IMR-90 (cell line): ENCODE results near the gene PLCXD1. TPM values are rescaled to one million over a fixed set of nuclear protein-coding genes. Genes with fewer than 3 reads are reported as not detected.

Experiments
- ATAC-seq: fragments of 200-7000 bp; cut with Tn5 transposase; 2 replicates; pipeline ENCODE4 v1.9.1; 2020; ENCODE audit warnings: low read depth, mild to moderate bottlenecking, moderate library complexity
- BruUV-seq: library from RNA; stranded (reverse); fragments of 400-500 nt; replicated peaks from 2 replicates; lab custom pipeline; 2021; lab: Mats Ljungman, UMichigan
- CTCF ChIA-PET: fragments of 300-600 bp; formaldehyde crosslinking; extraction: SDS; loops from one replicate; lab custom pipeline; 2021; ENCODE audit warnings: antibody characterized with exemption; lab: Yijun Ruan, JAX
- POLR2A ChIA-PET: fragments of 300-600 bp; sonication (Branson Sonifier 250); formaldehyde crosslinking; loops from one replicate; lab custom pipeline; 2022; ENCODE audit warnings: antibody characterized with exemption; ENCODE audit not compliant: unreplicated experiment; lab: Charles Lee
- DNase-seq: peaks from one replicate; pipeline ENCODE4 v3.0.0; 2013
- H2AFZ ChIP-seq: replicated peaks from 2 replicates; pipeline ENCODE3; 2013; ENCODE audit warnings: low read length, mild to moderate bottlenecking; ENCODE audit not compliant: poor library complexity
- H2AK5ac ChIP-seq: 2 replicates; pipeline ENCODE4 v1.6.1; 2013; ENCODE audit warnings: low read depth, low read length, inconsistent platforms
- H2AK9ac ChIP-seq: replicated peaks from 2 replicates; pipeline ENCODE3; 2013; ENCODE audit warnings: mild to moderate bottlenecking, low read depth, low read length, moderate library complexity; ENCODE audit not compliant: poor library complexity
- H2BK120ac ChIP-seq: 2 replicates; pipeline ENCODE4 v1.6.1; 2013; ENCODE audit warnings: low read depth, low read length, inconsistent platforms
- H2BK15ac ChIP-seq: 3 replicates; pipeline ENCODE4 v1.6.1; 2013; ENCODE audit warnings: low read depth, low read length, inconsistent platforms
- H2BK20ac ChIP-seq: 2 replicates; pipeline ENCODE4 v1.6.1; 2013; ENCODE audit warnings: low read depth, mild to moderate bottlenecking, inconsistent platforms, low read length, moderate library complexity
- H2BK5ac ChIP-seq: 2 replicates; pipeline ENCODE4 v1.6.1; 2013; ENCODE audit warnings: mild to moderate bottlenecking, low read depth, low read length, inconsistent platforms; ENCODE audit not compliant: poor library complexity, severe bottlenecking
- H3K14ac ChIP-seq: replicated peaks from 2 replicates; pipeline ENCODE4 v1.6.1; 2013; ENCODE audit warnings: low read depth, low read length, inconsistent platforms
- H3K18ac ChIP-seq: 2 replicates; pipeline ENCODE4 v1.6.1; 2013; ENCODE audit warnings: low read depth, low read length, control low read depth
- H3K23ac ChIP-seq: 2 replicates; pipeline ENCODE4 v1.6.1; 2013; ENCODE audit warnings: low read depth, low read length, inconsistent platforms
- H3K27ac ChIP-seq: 2 replicates; pipeline ENCODE4 v1.5.1; 2013; ENCODE audit warnings: mild to moderate bottlenecking, control low read depth, low read length; ENCODE audit not compliant: insufficient read depth
- H3K27me3 ChIP-seq: 2 replicates; pipeline ENCODE4 v1.6.1; 2013; ENCODE audit warnings: low read length; ENCODE audit not compliant: control insufficient read depth, insufficient read depth
- H3K36me3 ChIP-seq: 2 replicates; pipeline ENCODE4 v1.6.1; 2013; ENCODE audit warnings: low read length, mixed read lengths; ENCODE audit not compliant: control insufficient read depth, insufficient read depth
- H3K4ac ChIP-seq: 2 replicates; pipeline ENCODE4 v1.6.1; 2013; ENCODE audit warnings: low read depth, low read length, inconsistent platforms
- H3K4me1 ChIP-seq: 2 replicates; pipeline ENCODE4 v1.6.1; 2013; ENCODE audit warnings: low read length, mixed read lengths; ENCODE audit not compliant: control insufficient read depth, insufficient read depth
- H3K4me2 ChIP-seq: 2 replicates; pipeline ENCODE4 v1.6.1; 2013; ENCODE audit warnings: low read depth, mild to moderate bottlenecking, control low read depth, low read length, moderate library complexity
- H3K4me3 ChIP-seq: 2 replicates; pipeline ENCODE4 v1.5.1; 2013; ENCODE audit warnings: low read depth, mild to moderate bottlenecking, control low read depth, low read length, moderate library complexity; ENCODE audit not compliant: insufficient read depth
- H3K56ac ChIP-seq: 2 replicates; pipeline ENCODE4 v1.6.1; 2013; ENCODE audit warnings: low read length, inconsistent platforms; ENCODE audit not compliant: insufficient read depth; ENCODE audit errors: extremely low read depth
- H3K79me1 ChIP-seq, 2 experiments: 2 replicates each; pipeline ENCODE4 v1.6.1; 2013; ENCODE audit warnings: low read length in 2 of 2, inconsistent platforms in 1 of 2, low read depth in 1 of 2
- H3K9ac ChIP-seq: 2 replicates; pipeline ENCODE4 v1.6.1; 2013; ENCODE audit warnings: low read depth, low read length, control low read depth
- H3K9me1 ChIP-seq: 2 replicates; pipeline ENCODE4 v1.6.1; 2013; ENCODE audit warnings: low read length, inconsistent platforms; ENCODE audit not compliant: insufficient read depth
- H3K9me3 ChIP-seq: 2 replicates; pipeline ENCODE4 v1.6.1; 2013; ENCODE audit warnings: low read length; ENCODE audit not compliant: control insufficient read depth, insufficient read depth
- H4K20me1 ChIP-seq: 2 replicates; pipeline ENCODE4 v1.6.1; 2013; ENCODE audit warnings: low read length, inconsistent platforms; ENCODE audit not compliant: insufficient read depth
- H4K5ac ChIP-seq: 2 replicates; pipeline ENCODE4 v1.6.1; 2013; ENCODE audit warnings: mild to moderate bottlenecking, low read depth, low read length, control low read depth
- H4K8ac ChIP-seq, 2 experiments: 2 replicates each; pipeline ENCODE4 v1.6.1; 2013; ENCODE audit warnings: low read depth in 2 of 2, low read length in 2 of 2, control low read depth in 1 of 2, inconsistent platforms in 1 of 2
- H4K91ac ChIP-seq: 2 replicates; pipeline ENCODE4 v1.6.1; 2013; ENCODE audit warnings: low read depth, low read length, inconsistent platforms; ENCODE audit not compliant: insufficient read depth
- CEBPB ChIP-seq: IDR thresholded peaks from 2 replicates; pipeline ENCODE4 v1.6.1; 2012; ENCODE audit warnings: low read depth, low read length, improper control_type of control experiment
- CHD1 ChIP-seq: IDR thresholded peaks from 2 replicates; pipeline ENCODE4 v1.6.1; 2012; ENCODE audit warnings: low read depth, low read length, improper control_type of control experiment
- CTCF ChIP-seq: conservative IDR thresholded peaks from 2 replicates; pipeline ENCODE4 v1.5.1; 2012; ENCODE audit warnings: mild to moderate bottlenecking, low read depth, low read length, improper control_type of control experiment
- FOS ChIP-seq: fragments of 150-350 bp; IDR thresholded peaks from 2 replicates; pipeline ENCODE4 v1.6.1; 2016; ENCODE audit warnings: low read depth, low read length
- MAFK ChIP-seq: IDR thresholded peaks from 2 replicates; pipeline ENCODE4 v1.6.1; 2012; ENCODE audit warnings: low read depth, low read length, improper control_type of control experiment
- MAZ ChIP-seq: IDR thresholded peaks from 2 replicates; pipeline ENCODE4 v1.6.1; 2012; ENCODE audit warnings: low read depth, mild to moderate bottlenecking, low read length, improper control_type of control experiment, moderate library complexity, borderline replicate concordance
- MXI1 ChIP-seq: IDR thresholded peaks from 2 replicates; pipeline ENCODE4 v1.6.1; 2012; ENCODE audit warnings: low read depth, mild to moderate bottlenecking, low read length, moderate library complexity, borderline replicate concordance
- NFE2L2 ChIP-seq: fragments of 150-350 bp; IDR thresholded peaks from 2 replicates; pipeline ENCODE4 v1.6.1; 2016; ENCODE audit warnings: low read depth, mild to moderate bottlenecking, low read length
- RAD21 ChIP-seq: IDR thresholded peaks from 2 replicates; pipeline ENCODE4 v1.6.1; 2012; ENCODE audit warnings: low read length, improper control_type of control experiment
- RCOR1 ChIP-seq: IDR thresholded peaks from 2 replicates; pipeline ENCODE4 v1.6.1; 2012; ENCODE audit warnings: mild to moderate bottlenecking, low read length, improper control_type of control experiment; ENCODE audit not compliant: insufficient replicate concordance
- RFX5 ChIP-seq: IDR thresholded peaks from 2 replicates; pipeline ENCODE4 v1.8.0; 2012; ENCODE audit warnings: low read depth, mild to moderate bottlenecking, low read length, moderate library complexity
- SMC3 ChIP-seq: fragments of 150-350 bp; IDR thresholded peaks from 2 replicates; pipeline ENCODE4 v1.6.1; 2016; ENCODE audit warnings: low read depth, mild to moderate bottlenecking, antibody characterized with exemption, low read length, moderate library complexity
- USF2 ChIP-seq: fragments of 150-350 bp; IDR thresholded peaks from 2 replicates; pipeline ENCODE4 v1.6.1; 2017; ENCODE audit warnings: mild to moderate bottlenecking, antibody characterized with exemption, low read length, low read depth
- WGBS, 2 experiments: methylation state at CpG; one replicate each; pipeline versions ENCODE4 v1.1.5 to v1.1.7; 2013; ENCODE audit warnings: missing lambda C conversion rate in 2 of 2; ENCODE audit not compliant: insufficient read length in 1 of 2; ENCODE audit errors: extremely low coverage in 2 of 2; 5-methylcytosine and 5-hydroxymethylcytosine counted together
- dilution Hi-C: fragments of 300-500 bp; cut with HindIII; formaldehyde crosslinking; loops from one replicate; pipeline ENCODE4 v1.14.3; 2018; ENCODE audit warnings: low sequenced_read_pairs; ENCODE audit not compliant: unreplicated experiment
- in situ Hi-C: fragments of 300-500 bp; cut with MboI; formaldehyde crosslinking; loops from 3 replicates; pipeline ENCODE4 v1.14.3; 2019; ENCODE audit warnings: low sequenced_read_pairs, inconsistent platforms, mixed read lengths
- intact Hi-C: fragments of 100-400 bp; cut with micrococcal nuclease; formaldehyde crosslinking; loops from 2 replicates; pipeline ENCODE4 v1.10.0; 2022
- polyA plus RNA-seq, 3 experiments: library from polyadenylated mRNA; depleted of rRNA; stranded (reverse); fragments of >200 nt; gene quantifications; 2 replicates each; pipeline ENCODE4 v1.2.3, GENCODE V29; 2012; ENCODE audit warnings: low replicate concordance in 1 of 3
- total RNA-seq: library from RNA; depleted of rRNA; stranded (reverse); fragments of >200 nt; gene quantifications from 2 replicates; pipeline ENCODE4 v1.2.3, GENCODE V29; 2012

PLCXD1 gene
- total and polyA plus RNA-seq, 2 of the 4 experiments (the other 2 are of a cell fraction): 16.7 to 17.7 TPM

- TF ChIP-seq CHD1: no peak
These were observed 26.3 kb downstream of the PLCXD1 start (continued) for GRCh38 chrX:307261-308111.

GRCh38 chrX:308821-309520 lies 27.8 kb downstream of the PLCXD1 start:
- WGBS, 2 experiments: 92% methylated on average over 23 of the region's 30 CpGs; no CpG with 5 or more reads in 1 of the 2 experiments
- Histone ChIP-seq H3K4ac (no peak overlapping the region), H2BK15ac (no peak overlapping the region), H4K20me1 (no peaks in the 10 kb centered on the region), H4K5ac (no peak overlapping the region), H3K79me1 (no peaks in the 10 kb centered on the region; a peak in 1 of 4 replicates), H4K8ac (no peak overlapping the region), H3K36me3 (peaks cover 63% of the 10 kb centered on the region), H2AK9ac (no peak overlapping the region), H3K27ac (no peak overlapping the region), H2AFZ (no peak overlapping the region), H2BK5ac (no peak overlapping the region), H3K9ac (no peak overlapping the region), H3K14ac (no peak overlapping the region), H2BK120ac (no peak overlapping the region), H3K4me3 (no peak overlapping the region), H3K9me1 (no peaks in the 10 kb centered on the region; the same call in 1 of the 2 replicates), H3K27me3 (no peaks in the 10 kb centered on the region), H3K56ac (no peak overlapping the region), H2BK20ac (no peak overlapping the region), H3K18ac (no peak overlapping the region), H2AK5ac (no peak overlapping the region), H4K91ac (no peak overlapping the region), H3K23ac (no peak overlapping the region), H3K4me2 (no peak overlapping the region), H3K9me3 (peaks cover 3% of the 10 kb centered on the region; the same call in 1 of the 2 replicates), H3K4me1 (no peaks in the 10 kb centered on the region)
- dilution Hi-C loops: no loop called here
- intact Hi-C loops: no loop called here
- CTCF ChIA-PET: no interaction called here
- in situ Hi-C loops: no loop called here
- POLR2A ChIA-PET: no interaction called here
- DNase-seq (no peak), ATAC-seq (no peak)
- no TSS peak for BruUV-seq
- TF ChIP-seq CHD1: no peak
- TF ChIP-seq MAFK: no peak
- TF ChIP-seq RCOR1: no peak
- no peak for TF ChIP-seq SMC3
- no peak for TF ChIP-seq RAD21
- no peak for TF ChIP-seq CEBPB
- TF ChIP-seq CTCF: no peak
- TF ChIP-seq MXI1: no peak
- TF ChIP-seq RFX5: no peak
- no peak for TF ChIP-seq USF2
- TF ChIP-seq NFE2L2: no peak
- no peak for TF ChIP-seq FOS
- TF ChIP-seq MAZ: no peak
